HG03025 (cell line): Measurements from ENCODE around the gene PTPN13.

Experiments
- ATAC-seq: cut with Tn5 transposase; IDR thresholded peaks from one replicate; pipeline ENCODE4 v1.9.1; 2021; ENCODE audit warnings: mild to moderate bottlenecking, moderate library complexity; ENCODE audit not compliant: unreplicated experiment, low FRiP score

PTPN13 gene

GRCh38 chr4:86593688-86594558 is at the start of gene PTPN13:
Gene PTPN13, plus strand, starts transcription at chr4:86594315. Its CDS starts 40,942 bp downstream, at chr4:86635257.
- peak; percentile 98 for ATAC-seq

GRCh38 chr4:86547140-86547539 is 47.0 kb upstream of the PTPN13 start:
- no peak for ATAC-seq

- ATAC-seq: no peak
These were observed 44.8 kb upstream of the PTPN13 start for GRCh38 chr4:86549163-86549788.

- no peak for ATAC-seq
These were observed 42.7 kb upstream of the PTPN13 start for GRCh38 chr4:86551387-86551786.

GRCh38 chr4:86554646-86555045 is 39.5 kb upstream of the PTPN13 start:
- no peak for ATAC-seq

- ATAC-seq: peak; percentile 38
These were observed 37.2 kb upstream of the PTPN13 start for GRCh38 chr4:86556791-86557415.

GRCh38 chr4:86557526-86557925 is 36.6 kb upstream of the PTPN13 start:
- peak; percentile 93 for ATAC-seq

GRCh38 chr4:86558258-86558657 is 35.9 kb upstream of the PTPN13 start:
- no peak for ATAC-seq

GRCh38 chr4:86558797-86559196 is 35.3 kb upstream of the PTPN13 start:
- ATAC-seq: no peak

GRCh38 chr4:86560447-86560846 is 33.7 kb upstream of the PTPN13 start:
- no peak for ATAC-seq

GRCh38 chr4:86561256-86561655 is 32.9 kb upstream of the PTPN13 start:
- ATAC-seq: no peak

- no peak for ATAC-seq
These were observed 30.7 kb upstream of the PTPN13 start for GRCh38 chr4:86563416-86563815.

GRCh38 chr4:86564795-86565194 is 29.3 kb upstream of the PTPN13 start:
- no peak for ATAC-seq

- ATAC-seq: no peak
These were observed 28.5 kb upstream of the PTPN13 start for GRCh38 chr4:86565651-86566050.

- no peak for ATAC-seq
These were observed 24.8 kb upstream of the PTPN13 start for GRCh38 chr4:86569103-86569870.

- ATAC-seq: no peak
These were observed 14.2 kb upstream of the PTPN13 start for GRCh38 chr4:86579941-86580340.

- no peak for ATAC-seq
These were observed 11.7 kb upstream of the PTPN13 start for GRCh38 chr4:86582410-86582809.

GRCh38 chr4:86586160-86586572 is 7.9 kb upstream of the PTPN13 start:
- no peak for ATAC-seq

- no peak for ATAC-seq
These were observed 7.3 kb upstream of the PTPN13 start for GRCh38 chr4:86586626-86587380.
